K562 (cell line): Measurements from ENCODE around the gene ALOX12. TPM values are rescaled to one million over a fixed set of nuclear protein-coding genes. Genes with fewer than 3 reads are reported as not detected.

Experiments
- ATF7 ChIP-seq: fragments of 450-650 bp; IDR thresholded peaks from 2 replicates; pipeline ENCODE4 v1.7.1; 2014; ENCODE audit warnings: mild to moderate bottlenecking, moderate library complexity
- BACH1 ChIP-seq: fragments of 200-800 bp; sonication (Bioruptor generic); IDR thresholded peaks from 2 replicates; pipeline ENCODE4 v1.6.1; 2016; ENCODE audit warnings: missing genetic modification characterization, missing compliant biosample characterization
- C11orf30 ChIP-seq: fragments of 450-650 bp; IDR thresholded peaks from 2 replicates; pipeline ENCODE4 v1.6.1; 2016; ENCODE audit warnings: low read depth, mild to moderate bottlenecking
- E2F6 ChIP-seq, 2 experiments: IDR thresholded peaks; 2 replicates each; pipeline ENCODE4 v1.6.1; 2011; ENCODE audit warnings: borderline replicate concordance in 1 of 2, control low read depth in 1 of 2, low read depth in 1 of 2, low read length in 1 of 2, mild to moderate bottlenecking in 1 of 2, mixed read lengths in 1 of 2, moderate library complexity in 1 of 2; ENCODE audit not compliant: insufficient read depth in 1 of 2, insufficient read length in 1 of 2, poor library complexity in 1 of 2, severe bottlenecking in 1 of 2; ENCODE audit errors: extremely low read depth in 1 of 2
- TOE1 ChIP-seq, 2 experiments: fragments of 450-650 bp in 1 of 2; sonication (generic) in 1 of 2; formaldehyde crosslinking in 1 of 2; IDR thresholded peaks; 2 replicates each; pipeline versions ENCODE4 v1.7.1 to v1.8.0; 2016 to 2022; ENCODE audit warnings: borderline replicate concordance in 2 of 2, mild to moderate bottlenecking in 2 of 2, antibody characterized with exemption in 1 of 2, inconsistent platforms in 1 of 2, low read depth in 1 of 2, missing genetic modification reagents in 1 of 2, moderate library complexity in 1 of 2
- ZFP36 ChIP-seq: fragments of 150-350 bp; IDR thresholded peaks from 2 replicates; pipeline ENCODE4 v1.6.1; 2018; ENCODE audit warnings: low read length, low read depth; ENCODE audit not compliant: partially characterized antibody
- ZNF24 ChIP-seq: fragments of 450-650 bp; IDR thresholded peaks from 2 replicates; pipeline ENCODE4 v1.6.1; 2016
- ZNF318 ChIP-seq, 2 experiments: fragments of 450-650 bp; IDR thresholded peaks; 2 replicates each; pipeline ENCODE4 v1.6.1; 2016; ENCODE audit warnings: mild to moderate bottlenecking in 2 of 2, borderline replicate concordance in 1 of 2, low read depth in 1 of 2, moderate library complexity in 1 of 2
- polyA plus RNA-seq, 8 experiments: library from polyadenylated mRNA; depleted of rRNA in 4 of 8; stranded (reverse) in 5 of 8; unstranded in 3 of 8; fragments of >200 nt; fragmentation: Nextera tagmentation in 2 of 8; fragmentation: Illumina TruSeq in 1 of 8; extraction: Ambion mirVana in 2 of 8; extraction: Trizol in 1 of 8; gene quantifications; 2 replicates each; pipeline versions ENCODE4 v1.2.1 to v1.2.3, GENCODE V29; 2011 to 2014; ENCODE audit warnings: inconsistent platforms in 1 of 8, missing spikeins in 1 of 8
- total RNA-seq, 7 experiments: library from RNA; depleted of rRNA in 6 of 7; stranded (reverse); fragments of >200 nt in 6 of 7; fragmentation: Illumina TruSeq in 2 of 7; extraction: Trizol in 2 of 7; gene quantifications; 2 replicates each; pipeline versions ENCODE4 v1.2.1 to v1.2.3, GENCODE V29; 2011 to 2021; ENCODE audit warnings: low replicate concordance in 1 of 7
- TF ChIP-seq, protein P1 (sequence below): sonication (generic); formaldehyde crosslinking; IDR thresholded peaks from 2 replicates; pipeline ENCODE4 v1.8.0; 2022; ENCODE audit warnings: mild to moderate bottlenecking, low read depth, missing genetic modification reagents
- TF ChIP-seq, protein P2 (sequence below): sonication (generic); IDR thresholded peaks from 2 replicates; pipeline ENCODE4 v1.6.1; 2016
- TF ChIP-seq, protein P3 (sequence below): sonication (generic); formaldehyde crosslinking; IDR thresholded peaks from 2 replicates; pipeline ENCODE4 v1.5.0; 2020; ENCODE audit warnings: missing genetic modification reagents

The ALOX12 gene
- total and polyA plus RNA-seq, 9 of the 15 experiments (the other 6 are each of a cell fraction or from before 2014, with no cell fraction given) = 0.09 to 1.1 (median 0.47) TPM; not detected in 1

GRCh38 chr17:7023576-7024401 is 27.9 kb downstream of the ALOX12 start (continued):
- TF ChIP-seq, protein P1, sequence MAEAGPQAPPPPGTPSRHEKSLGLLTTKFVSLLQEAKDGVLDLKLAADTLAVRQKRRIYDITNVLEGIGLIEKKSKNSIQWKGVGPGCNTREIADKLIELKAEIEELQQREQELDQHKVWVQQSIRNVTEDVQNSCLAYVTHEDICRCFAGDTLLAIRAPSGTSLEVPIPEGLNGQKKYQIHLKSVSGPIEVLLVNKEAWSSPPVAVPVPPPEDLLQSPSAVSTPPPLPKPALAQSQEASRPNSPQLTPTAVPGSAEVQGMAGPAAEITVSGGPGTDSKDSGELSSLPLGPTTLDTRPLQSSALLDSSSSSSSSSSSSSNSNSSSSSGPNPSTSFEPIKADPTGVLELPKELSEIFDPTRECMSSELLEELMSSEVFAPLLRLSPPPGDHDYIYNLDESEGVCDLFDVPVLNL (CRISPR knock-in tag) = no peak
- TF ChIP-seq ZNF24 (no peak), TOE1 (IDR thresholded peaks at IDR 0.05; ENCODE audit: borderline replicate concordance) (no peak), TOE1 (CRISPR knock-in tag; IDR thresholded peaks at IDR 0.05; ENCODE audit: borderline replicate concordance, low read depth) (no peak), BACH1 (tag) (no peak), ATF7 (peak; percentile 69; the same call in 1 of the 2 replicates), E2F6 (IDR thresholded peaks at IDR 0.05; ENCODE audit: borderline replicate concordance in 1 of 2, extremely low read depth in 1 of 2, insufficient read depth in 1 of 2, insufficient read length in 1 of 2, low read depth in 1 of 2, low read length in 1 of 2, poor library complexity in 1 of 2, severe bottlenecking in 1 of 2) (peak; percentile 76 to 87), C11orf30 (no peak), ZFP36 (no peak), ZNF318 (IDR thresholded peaks at IDR 0.05; ENCODE audit: borderline replicate concordance in 1 of 2, low read depth in 1 of 2) (no peak)
- TF ChIP-seq, protein P2, sequence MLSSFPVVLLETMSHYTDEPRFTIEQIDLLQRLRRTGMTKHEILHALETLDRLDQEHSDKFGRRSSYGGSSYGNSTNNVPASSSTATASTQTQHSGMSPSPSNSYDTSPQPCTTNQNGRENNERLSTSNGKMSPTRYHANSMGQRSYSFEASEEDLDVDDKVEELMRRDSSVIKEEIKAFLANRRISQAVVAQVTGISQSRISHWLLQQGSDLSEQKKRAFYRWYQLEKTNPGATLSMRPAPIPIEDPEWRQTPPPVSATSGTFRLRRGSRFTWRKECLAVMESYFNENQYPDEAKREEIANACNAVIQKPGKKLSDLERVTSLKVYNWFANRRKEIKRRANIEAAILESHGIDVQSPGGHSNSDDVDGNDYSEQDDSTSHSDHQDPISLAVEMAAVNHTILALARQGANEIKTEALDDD = no peak
- TF ChIP-seq, protein P3, sequence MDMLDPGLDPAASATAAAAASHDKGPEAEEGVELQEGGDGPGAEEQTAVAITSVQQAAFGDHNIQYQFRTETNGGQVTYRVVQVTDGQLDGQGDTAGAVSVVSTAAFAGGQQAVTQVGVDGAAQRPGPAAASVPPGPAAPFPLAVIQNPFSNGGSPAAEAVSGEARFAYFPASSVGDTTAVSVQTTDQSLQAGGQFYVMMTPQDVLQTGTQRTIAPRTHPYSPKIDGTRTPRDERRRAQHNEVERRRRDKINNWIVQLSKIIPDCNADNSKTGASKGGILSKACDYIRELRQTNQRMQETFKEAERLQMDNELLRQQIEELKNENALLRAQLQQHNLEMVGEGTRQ (CRISPR knock-in tag) = peak; percentile 68
